Esophagus muscularis mucosa (tissue), 3 donors: ENCODE results near the gene ARL15.

Experiments used
- POLR2A ChIP-seq: fragments of 450-650 bp; IDR thresholded peaks from one replicate; pipeline ENCODE4 v1.6.1; 2017; ENCODE audit warnings: antibody characterized with exemption, moderate library complexity, mild to moderate bottlenecking, low read depth
- POLR2AphosphoS5 ChIP-seq, 2 donors: sonication (generic); formaldehyde crosslinking; IDR thresholded peaks; one replicate each; pipeline ENCODE4 v1.6.1; 2017; ENCODE audit warnings: antibody characterized with exemption in 2 of 2
- TF ChIP-seq, protein P1 (sequence below), 3 experiments: fragments of 200-600 bp in 2 of 3; fragments of 450-650 bp in 1 of 3; sonication (generic) in 2 of 3; IDR thresholded peaks; one replicate each; pipeline ENCODE4 v1.5.1; 2017 to 2019; ENCODE audit warnings: antibody characterized with exemption in 3 of 3, mild to moderate bottlenecking in 2 of 3, moderate library complexity in 1 of 3

DNA sequence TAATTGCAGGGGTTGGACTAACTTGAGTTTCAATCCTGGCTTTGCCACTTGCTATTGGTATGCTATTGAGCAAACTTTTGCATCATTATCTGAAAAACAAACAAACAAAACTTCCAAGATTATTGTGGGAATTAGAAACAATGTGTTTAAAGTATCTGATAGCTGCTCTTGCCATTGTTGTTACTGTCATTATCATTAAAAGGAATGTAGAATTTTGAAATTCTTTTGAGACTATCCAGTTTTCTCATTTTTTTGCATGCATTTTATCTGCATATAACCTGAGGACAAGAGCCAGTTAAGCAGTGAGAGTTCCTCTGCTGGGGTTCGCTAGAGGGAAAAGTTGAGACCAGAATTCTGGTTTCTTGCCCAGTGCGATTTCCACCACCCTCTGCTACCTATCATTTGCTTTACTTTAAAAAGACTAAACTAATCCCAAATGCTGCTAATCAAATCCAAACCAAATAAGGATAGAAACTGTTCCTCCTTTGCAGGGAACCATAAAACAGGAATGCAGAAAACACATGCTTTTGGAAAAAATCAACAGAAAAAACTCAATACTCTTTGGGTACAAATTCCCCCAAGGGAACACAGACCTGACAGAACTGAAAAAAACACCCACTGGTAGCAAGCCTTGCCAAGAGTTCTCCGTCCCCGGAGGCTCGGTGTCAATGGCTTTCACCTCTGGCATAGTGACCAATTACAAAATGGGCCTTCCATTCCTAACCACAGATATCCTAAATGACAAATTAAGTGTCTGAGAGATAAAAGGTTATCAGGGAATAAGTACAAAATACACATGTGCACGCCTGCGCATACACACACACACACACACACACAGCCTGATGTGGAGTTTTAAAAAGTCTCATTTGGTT, 373.7 kb downstream of the ARL15 start:
- TF ChIP-seq, protein P1, sequence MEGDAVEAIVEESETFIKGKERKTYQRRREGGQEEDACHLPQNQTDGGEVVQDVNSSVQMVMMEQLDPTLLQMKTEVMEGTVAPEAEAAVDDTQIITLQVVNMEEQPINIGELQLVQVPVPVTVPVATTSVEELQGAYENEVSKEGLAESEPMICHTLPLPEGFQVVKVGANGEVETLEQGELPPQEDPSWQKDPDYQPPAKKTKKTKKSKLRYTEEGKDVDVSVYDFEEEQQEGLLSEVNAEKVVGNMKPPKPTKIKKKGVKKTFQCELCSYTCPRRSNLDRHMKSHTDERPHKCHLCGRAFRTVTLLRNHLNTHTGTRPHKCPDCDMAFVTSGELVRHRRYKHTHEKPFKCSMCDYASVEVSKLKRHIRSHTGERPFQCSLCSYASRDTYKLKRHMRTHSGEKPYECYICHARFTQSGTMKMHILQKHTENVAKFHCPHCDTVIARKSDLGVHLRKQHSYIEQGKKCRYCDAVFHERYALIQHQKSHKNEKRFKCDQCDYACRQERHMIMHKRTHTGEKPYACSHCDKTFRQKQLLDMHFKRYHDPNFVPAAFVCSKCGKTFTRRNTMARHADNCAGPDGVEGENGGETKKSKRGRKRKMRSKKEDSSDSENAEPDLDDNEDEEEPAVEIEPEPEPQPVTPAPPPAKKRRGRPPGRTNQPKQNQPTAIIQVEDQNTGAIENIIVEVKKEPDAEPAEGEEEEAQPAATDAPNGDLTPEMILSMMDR (IDR thresholded peaks at IDR 0.05): no peak
- TF ChIP-seq POLR2AphosphoS5 (IDR thresholded peaks at IDR 0.05): no peak
- no peak for TF ChIP-seq POLR2A
